HG02588 (cell line): ENCODE measurements around the gene TTC5.
A peak's percentile ranks its signal among the peaks of the same experiment; 100 is the strongest.
"Not testable (repeated sequence)": the region's sequence is repeated elsewhere in the genome, so short reads cannot be mapped to it uniquely, and the experiment has no call there.

Experiments used
- ATAC-seq: cut with Tn5 transposase; IDR thresholded peaks from one replicate; pipeline ENCODE4 v1.9.1; 2021; ENCODE audit warnings: mild to moderate bottlenecking, moderate library complexity; ENCODE audit not compliant: unreplicated experiment

The TTC5 gene

GRCh38 chr14:20305265-20306078, at the start of gene TTC5:
Gene TTC5 (minus strand): TSS chr14:20305951. CDS start chr14:20305937, 14 bp downstream.
- ATAC-seq: peak; percentile 91

GRCh38 chr14:20350860-20351259, 45.1 kb upstream of the TTC5 start:
- no peak for ATAC-seq

- ATAC-seq: no peak
These were observed 44.5 kb upstream of the TTC5 start for GRCh38 chr14:20350282-20350681.

GRCh38 chr14:20347747-20348146, 42.0 kb upstream of the TTC5 start:
- no peak for ATAC-seq

GRCh38 chr14:20346713-20347112, 41.0 kb upstream of the TTC5 start:
- ATAC-seq: no peak

GRCh38 chr14:20345366-20345765, 39.6 kb upstream of the TTC5 start:
- no peak for ATAC-seq

GRCh38 chr14:20343862-20344220, 38.1 kb upstream of the TTC5 start:
- no peak for ATAC-seq

GRCh38 chr14:20343092-20343861, 37.5 kb upstream of the TTC5 start, which contains the start of gene PARP2:
Gene PARP2 (plus strand): TSS chr14:20343635. CDS start chr14:20343642, 7 bp downstream.
- ATAC-seq: peak; percentile 95

- no peak for ATAC-seq
These were observed 35.9 kb upstream of the TTC5 start for GRCh38 chr14:20341646-20342045.

GRCh38 chr14:20341032-20341431, 35.3 kb upstream of the TTC5 start:
- ATAC-seq: not testable (repeated sequence)

- no peak for ATAC-seq
These were observed 28.3 kb upstream of the TTC5 start for GRCh38 chr14:20334017-20334416.

GRCh38 chr14:20333494-20333841, 27.7 kb upstream of the TTC5 start:
- no peak for ATAC-seq

- peak; percentile 98 for ATAC-seq
These were observed 27.2 kb upstream of the TTC5 start, which contains the start of gene CCNB1IP1 for GRCh38 chr14:20332788-20333493. Gene CCNB1IP1 (minus strand): TSS chr14:20333279. CDS start chr14:20316523, 16,756 bp downstream.

GRCh38 chr14:20332431-20332787, 26.7 kb upstream of the TTC5 start:
- no peak for ATAC-seq

GRCh38 chr14:20331053-20331613, 25.4 kb upstream of the TTC5 start:
- no peak for ATAC-seq

- ATAC-seq: no peak
These were observed 23.6 kb upstream of the TTC5 start for GRCh38 chr14:20329355-20329754.

GRCh38 chr14:20328705-20329104, 23.0 kb upstream of the TTC5 start:
- ATAC-seq: no peak

GRCh38 chr14:20327005-20327869, 21.5 kb upstream of the TTC5 start:
- ATAC-seq: no peak

GRCh38 chr14:20317720-20318119, 12.0 kb upstream of the TTC5 start:
- ATAC-seq: no peak

GRCh38 chr14:20314026-20314425, 8.3 kb upstream of the TTC5 start:
- no peak for ATAC-seq
